ENCODE measurements around the gene KLF1. TPM values are rescaled to one million over a fixed set of nuclear protein-coding genes. Genes with fewer than 3 reads are reported as not detected.
A peak's percentile ranks its signal among the peaks of the same experiment; 100 is the strongest.

The KLF1 gene
- total and polyA plus RNA-seq, 2 of the 13 experiments (the other 11 are each of a cell fraction or from before 2014, with no cell fraction given) = not detected

- TF ChIP-seq ZNF318 (CRISPR knock-in tag; IDR thresholded peaks at IDR 0.05) (no peak), KLF11 (CRISPR knock-in tag; IDR thresholded peaks at IDR 0.05) (no peak), KDM1A (CRISPR knock-in tag; IDR thresholded peaks at IDR 0.05) (no peak), ZNF576 (CRISPR knock-in tag; IDR thresholded peaks at IDR 0.05) (no peak), ZNF550 (CRISPR knock-in tag; IDR thresholded peaks at IDR 0.05; ENCODE audit: borderline replicate concordance) (no peak; the same call in 1 of the 2 replicates), NR2F6 (IDR thresholded peaks at IDR 0.05) (no peak), NR2F6 (CRISPR knock-in tag; IDR thresholded peaks at IDR 0.05) (no peak; the same call in 1 of the 2 replicates), ZBTB7A (CRISPR knock-in tag; IDR thresholded peaks at IDR 0.05) (no peak), RARG (CRISPR knock-in tag; IDR thresholded peaks at IDR 0.05; ENCODE audit: low read depth) (no peak), ZNF75D (CRISPR knock-in tag; IDR thresholded peaks at IDR 0.05; ENCODE audit: borderline replicate concordance) (no peak), ATF4 (CRISPR knock-in tag; IDR thresholded peaks at IDR 0.05) (0 out of 4 replicates have a peak, but pooled peaks of 1 of the 2 experiments have one; percentile 40), ZKSCAN8 (CRISPR knock-in tag; IDR thresholded peaks at IDR 0.05; ENCODE audit: borderline replicate concordance) (no peak), RFXAP (CRISPR knock-in tag; IDR thresholded peaks at IDR 0.05; ENCODE audit: borderline replicate concordance) (no peak), ZNF280B (CRISPR knock-in tag; IDR thresholded peaks at IDR 0.05; ENCODE audit: borderline replicate concordance) (peak; percentile 84), SIX1 (CRISPR knock-in tag; IDR thresholded peaks at IDR 0.05; ENCODE audit: borderline replicate concordance) (peak; percentile 24; the same call in 1 of the 2 replicates), ZMAT5 (CRISPR knock-in tag; IDR thresholded peaks at IDR 0.05; ENCODE audit: borderline replicate concordance, low read depth) (no peak)
Observed at GRCh38 chr19:12933287-12934072, 46.5 kb upstream of the KLF1 start, which contains the start of gene FARSA (continued).
